ENCODE data around the gene GAS7.

DNA sequence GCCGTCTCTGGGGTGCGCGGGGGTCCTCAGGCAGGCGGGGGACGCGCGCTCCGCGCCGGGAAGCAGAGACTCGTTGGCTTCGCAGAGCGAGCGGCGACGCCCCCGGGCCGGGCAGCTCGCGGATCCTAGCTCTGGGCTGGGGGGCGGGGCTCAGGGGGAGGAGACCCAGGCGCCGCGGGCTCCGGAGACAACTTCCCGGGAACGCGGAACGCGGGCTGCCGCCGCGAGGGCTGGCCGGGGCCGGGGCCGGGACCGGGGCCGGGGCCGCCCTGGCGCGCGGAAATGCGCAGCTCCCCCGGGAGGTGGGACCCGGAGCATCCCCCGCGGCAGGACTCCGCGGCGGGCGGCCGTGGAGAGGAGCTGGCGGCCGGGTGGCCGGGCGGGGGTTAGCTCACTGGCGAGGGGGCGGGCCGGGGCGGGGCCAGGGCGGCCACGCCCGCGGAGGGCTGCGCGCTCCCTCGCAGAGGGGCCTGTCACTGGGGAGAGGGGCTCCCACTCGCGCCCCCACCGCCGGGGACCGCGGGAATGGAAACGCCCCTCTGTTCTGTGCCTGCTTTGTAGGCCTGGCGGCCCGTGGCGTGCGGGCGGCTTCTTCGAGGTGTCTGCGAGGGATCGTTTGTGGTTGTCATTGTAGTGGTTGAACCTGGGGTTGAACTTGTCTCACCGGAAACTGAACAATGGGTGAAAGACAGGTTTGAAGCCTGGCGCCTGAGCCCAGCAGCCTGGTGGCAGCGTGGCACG is at the start of gene GAS7:
- TF ChIP-seq CTCF (IDR thresholded peaks at IDR 0.05; ENCODE audit: insufficient read depth, low read depth, low read length) (no peak), EZH2 (IDR thresholded peaks at IDR 0.05; ENCODE audit: insufficient read depth, low read length) (no peak)
